ENCODE data around the gene PLCB3.
A peak's percentile ranks its signal among the peaks of the same experiment; 100 is the strongest.

PLCB3 gene

GRCh38 chr11:64210301-64211020 is 40.9 kb upstream of the PLCB3 start:
- Histone ChIP-seq H2AFZ (ENCODE audit: low read depth, low read length) (no peak overlapping the region), H3K27me3 (ENCODE audit: insufficient read depth, low read length) (no peaks in the 10 kb centered on the region), H3K4me1 (ENCODE audit: insufficient read depth, low read length) (peaks cover 3% of the 10 kb centered on the region), H3K4me3 (ENCODE audit: low read length) (no peak overlapping the region), H3K36me3 (ENCODE audit: insufficient read depth, low read length) (peaks cover 11% of the 10 kb centered on the region), H3K9me3 (ENCODE audit: low read length) (no peaks in the 10 kb centered on the region)

DNA sequence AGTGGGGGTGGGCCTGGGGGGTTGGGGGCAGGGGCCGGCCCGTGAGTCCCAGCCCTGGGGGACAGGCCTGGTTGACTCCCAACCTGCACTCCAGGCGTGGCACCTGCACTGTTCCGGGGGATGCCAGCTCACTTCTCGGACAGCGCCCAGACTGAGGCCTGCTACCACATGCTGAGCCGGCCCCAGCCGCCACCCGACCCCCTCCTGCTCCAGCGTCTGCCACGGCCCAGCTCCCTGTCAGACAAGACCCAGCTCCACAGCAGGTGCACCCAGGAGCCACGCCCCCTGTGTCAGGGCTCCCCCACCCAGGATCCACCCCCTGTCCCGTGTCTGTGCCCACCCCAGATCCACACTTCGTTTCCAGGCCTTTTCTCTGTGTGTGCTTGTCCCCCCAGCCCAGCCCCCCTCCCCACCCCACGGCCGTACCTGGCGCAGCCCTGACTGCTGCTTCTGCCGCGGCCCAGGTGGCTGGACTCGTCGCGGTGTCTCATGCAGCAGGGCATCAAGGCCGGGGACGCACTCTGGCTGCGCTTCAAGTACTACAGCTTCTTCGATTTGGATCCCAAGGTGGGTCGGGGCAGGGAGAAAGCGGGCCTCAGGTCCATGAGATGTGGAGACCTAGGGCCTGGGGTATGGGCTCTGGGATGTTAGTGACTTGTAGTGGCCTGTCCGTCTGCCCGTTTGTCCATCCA is 40.0 kb upstream of the PLCB3 start:
- H3K27me3 ChIP-seq (ENCODE audit: insufficient read depth, low read length): no peaks in the 10 kb centered on the region
- H3K4me3 ChIP-seq (ENCODE audit: low read length): no peak overlapping the region
- no peaks in the 10 kb centered on the region for H3K9me3 ChIP-seq (ENCODE audit: low read length)
- H2AFZ ChIP-seq (ENCODE audit: low read depth, low read length): no peak overlapping the region
- H3K36me3 ChIP-seq (ENCODE audit: insufficient read depth, low read length): peaks cover 2% of the 10 kb centered on the region
- peaks cover 3% of the 10 kb centered on the region for H3K4me1 ChIP-seq (ENCODE audit: insufficient read depth, low read length)

- no peaks in the 10 kb centered on the region for H3K4me1 ChIP-seq (ENCODE audit: insufficient read depth, low read length)
- no peak overlapping the region for H2AFZ ChIP-seq (ENCODE audit: low read depth, low read length)
- no peaks in the 10 kb centered on the region for H3K9me3 ChIP-seq (ENCODE audit: low read length)
- H3K36me3 ChIP-seq (ENCODE audit: insufficient read depth, low read length): no peaks in the 10 kb centered on the region
- H3K4me3 ChIP-seq (ENCODE audit: low read length): no peak overlapping the region
- H3K27me3 ChIP-seq (ENCODE audit: insufficient read depth, low read length): no peaks in the 10 kb centered on the region
Observed at GRCh38 chr11:64216879-64217278, 34.5 kb upstream of the PLCB3 start.

DNA sequence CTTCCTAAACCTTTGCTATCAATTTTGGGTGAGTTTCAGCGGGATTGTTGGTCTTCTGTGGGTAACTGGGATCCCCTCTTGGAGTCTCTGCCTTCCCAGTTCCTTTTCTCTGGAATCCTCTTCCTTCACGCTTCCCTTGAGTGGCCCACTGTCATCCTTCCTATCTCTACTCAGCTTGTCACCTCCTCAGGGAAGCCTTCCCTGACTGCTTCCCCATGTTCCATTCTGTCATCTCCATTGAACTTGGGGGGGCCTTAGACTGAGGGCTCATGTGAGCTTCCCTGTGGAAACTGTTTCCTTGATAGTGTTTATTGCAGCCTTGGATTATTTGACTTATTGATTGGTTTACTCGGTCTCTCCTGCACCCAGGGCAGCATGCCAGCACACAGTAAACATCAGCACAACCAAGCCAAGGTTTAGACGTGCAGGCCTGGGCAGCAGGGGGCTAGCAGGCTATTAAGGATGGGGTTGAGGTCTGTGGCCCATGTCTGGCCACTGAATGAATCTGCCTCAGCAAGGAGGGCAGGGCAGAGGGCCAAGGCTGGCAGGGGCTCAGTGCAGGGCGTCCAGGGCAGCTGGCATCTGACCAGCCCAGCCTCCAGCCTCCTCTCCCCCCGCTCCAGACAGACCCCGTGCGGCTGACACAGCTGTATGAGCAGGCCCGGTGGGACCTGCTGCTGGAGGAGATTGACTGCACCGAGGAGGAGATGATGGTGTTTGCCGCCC is 32.5 kb upstream of the PLCB3 start:
- Histone ChIP-seq H3K4me3 (ENCODE audit: low read length) (no peak overlapping the region), H3K9me3 (ENCODE audit: low read length) (no peaks in the 10 kb centered on the region), H3K4me1 (ENCODE audit: insufficient read depth, low read length) (no peaks in the 10 kb centered on the region), H3K27me3 (ENCODE audit: insufficient read depth, low read length) (no peaks in the 10 kb centered on the region), H2AFZ (ENCODE audit: low read depth, low read length) (no peak overlapping the region), H3K36me3 (ENCODE audit: insufficient read depth, low read length) (peaks cover 8% of the 10 kb centered on the region)

- Histone ChIP-seq H3K27me3 (ENCODE audit: insufficient read depth, low read length) (no peaks in the 10 kb centered on the region), H3K4me3 (ENCODE audit: low read length) (no peak overlapping the region), H3K9me3 (ENCODE audit: low read length) (no peaks in the 10 kb centered on the region), H3K36me3 (ENCODE audit: insufficient read depth, low read length) (peaks cover 13% of the 10 kb centered on the region), H2AFZ (ENCODE audit: low read depth, low read length) (no peak overlapping the region), H3K4me1 (ENCODE audit: insufficient read depth, low read length) (no peaks in the 10 kb centered on the region)
Observed at GRCh38 chr11:64219354-64219684, 32.0 kb upstream of the PLCB3 start.

- Histone ChIP-seq H3K36me3 (ENCODE audit: insufficient read depth, low read length) (peaks cover 17% of the 10 kb centered on the region), H3K4me3 (ENCODE audit: low read length) (no peak overlapping the region), H3K9me3 (ENCODE audit: low read length) (no peaks in the 10 kb centered on the region), H3K4me1 (ENCODE audit: insufficient read depth, low read length) (peaks cover under 1% of the 10 kb centered on the region), H2AFZ (ENCODE audit: low read depth, low read length) (no peak overlapping the region), H3K27me3 (ENCODE audit: insufficient read depth, low read length) (no peaks in the 10 kb centered on the region)
Observed at GRCh38 chr11:64219755-64220154, 31.6 kb upstream of the PLCB3 start.

DNA sequence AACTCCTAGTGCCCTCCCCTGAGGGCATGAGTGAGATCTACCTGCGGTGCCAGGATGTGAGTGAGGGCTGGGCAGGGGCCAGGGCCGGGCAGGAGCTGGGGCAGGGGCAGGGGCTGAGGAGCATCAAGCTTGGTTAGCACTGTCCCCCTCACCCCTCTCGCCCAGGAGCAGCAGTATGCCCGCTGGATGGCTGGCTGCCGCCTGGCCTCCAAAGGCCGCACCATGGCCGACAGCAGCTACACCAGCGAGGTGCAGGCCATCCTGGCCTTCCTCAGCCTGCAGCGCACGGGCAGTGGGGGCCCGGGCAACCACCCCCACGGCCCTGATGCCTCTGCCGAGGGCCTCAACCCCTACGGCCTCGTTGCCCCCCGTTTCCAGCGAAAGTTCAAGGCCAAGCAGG is 31.1 kb upstream of the PLCB3 start:
- Histone ChIP-seq H3K4me1 (ENCODE audit: insufficient read depth, low read length) (peaks cover 6% of the 10 kb centered on the region), H2AFZ (ENCODE audit: low read depth, low read length) (no peak overlapping the region), H3K4me3 (ENCODE audit: low read length) (no peak overlapping the region), H3K36me3 (ENCODE audit: insufficient read depth, low read length) (peaks cover 17% of the 10 kb centered on the region), H3K27me3 (ENCODE audit: insufficient read depth, low read length) (no peaks in the 10 kb centered on the region), H3K9me3 (ENCODE audit: low read length) (no peaks in the 10 kb centered on the region)

GRCh38 chr11:64220798-64221197 is 30.5 kb upstream of the PLCB3 start:
- Histone ChIP-seq H3K4me1 (ENCODE audit: insufficient read depth, low read length) (peaks cover 10% of the 10 kb centered on the region), H3K27me3 (ENCODE audit: insufficient read depth, low read length) (no peaks in the 10 kb centered on the region), H3K9me3 (ENCODE audit: low read length) (no peaks in the 10 kb centered on the region), H2AFZ (ENCODE audit: low read depth, low read length) (no peak overlapping the region), H3K36me3 (ENCODE audit: insufficient read depth, low read length) (peaks cover 17% of the 10 kb centered on the region), H3K4me3 (ENCODE audit: low read length) (no peak overlapping the region)

DNA sequence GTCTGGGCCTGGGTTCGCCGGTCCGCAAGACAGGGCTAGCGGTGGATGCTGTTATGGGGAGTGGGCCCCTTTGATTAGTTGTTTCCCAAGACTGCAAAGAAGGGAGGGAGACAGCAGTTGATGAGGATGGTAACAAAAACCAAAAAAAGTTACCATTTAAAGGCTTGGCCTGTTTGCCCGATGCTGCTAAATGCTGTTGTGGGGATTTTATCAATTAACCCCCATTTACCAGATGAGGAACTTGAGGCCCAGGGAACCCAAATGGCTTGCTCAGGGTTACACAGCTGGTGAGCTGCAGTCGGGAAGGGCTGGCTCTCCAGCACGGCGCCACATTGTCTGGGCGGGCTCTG is 28.7 kb upstream of the PLCB3 start:
- Histone ChIP-seq H3K36me3 (ENCODE audit: insufficient read depth, low read length) (peaks cover 17% of the 10 kb centered on the region), H3K9me3 (ENCODE audit: low read length) (no peaks in the 10 kb centered on the region), H3K27me3 (ENCODE audit: insufficient read depth, low read length) (no peaks in the 10 kb centered on the region), H3K4me3 (ENCODE audit: low read length) (no peak overlapping the region), H3K4me1 (ENCODE audit: insufficient read depth, low read length) (peaks cover 21% of the 10 kb centered on the region), H2AFZ (ENCODE audit: low read depth, low read length) (no peak overlapping the region)

DNA sequence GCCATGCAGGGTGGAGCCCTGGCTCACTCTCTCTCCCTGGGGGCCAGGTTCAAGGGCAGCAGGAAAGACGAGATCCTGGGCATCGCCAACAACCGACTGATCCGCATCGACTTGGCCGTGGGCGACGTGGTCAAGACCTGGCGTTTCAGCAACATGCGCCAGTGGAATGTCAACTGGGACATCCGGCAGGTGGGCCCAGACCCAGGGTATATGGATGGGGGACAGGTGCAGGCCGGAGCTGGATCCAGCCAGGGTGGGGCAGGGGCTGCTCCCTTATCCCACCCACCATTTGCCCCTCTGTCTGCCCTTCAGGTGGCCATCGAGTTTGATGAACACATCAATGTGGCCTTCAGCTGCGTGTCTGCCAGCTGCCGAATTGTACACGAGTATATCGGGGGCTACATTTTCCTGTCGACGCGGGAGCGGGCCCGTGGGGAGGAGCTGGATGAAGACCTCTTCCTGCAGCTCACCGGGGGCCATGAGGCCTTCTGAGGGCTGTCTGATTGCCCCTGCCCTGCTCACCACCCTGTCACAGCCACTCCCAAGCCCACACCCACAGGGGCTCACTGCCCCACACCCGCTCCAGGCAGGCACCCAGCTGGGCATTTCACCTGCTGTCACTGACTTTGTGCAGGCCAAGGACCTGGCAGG is 28.2 kb upstream of the PLCB3 start:
- Histone ChIP-seq H3K4me1 (ENCODE audit: insufficient read depth, low read length) (peaks cover 22% of the 10 kb centered on the region), H3K36me3 (ENCODE audit: insufficient read depth, low read length) (peaks cover 17% of the 10 kb centered on the region), H2AFZ (ENCODE audit: low read depth, low read length) (no peak overlapping the region), H3K9me3 (ENCODE audit: low read length) (no peaks in the 10 kb centered on the region), H3K4me3 (ENCODE audit: low read length) (no peak overlapping the region), H3K27me3 (ENCODE audit: insufficient read depth, low read length) (no peaks in the 10 kb centered on the region)

- Histone ChIP-seq H3K4me1 (ENCODE audit: insufficient read depth, low read length) (peaks cover 25% of the 10 kb centered on the region), H3K27me3 (ENCODE audit: insufficient read depth, low read length) (no peaks in the 10 kb centered on the region), H3K9me3 (ENCODE audit: low read length) (no peaks in the 10 kb centered on the region), H3K4me3 (ENCODE audit: low read length) (no peak overlapping the region), H2AFZ (ENCODE audit: low read depth, low read length) (no peak overlapping the region), H3K36me3 (ENCODE audit: insufficient read depth, low read length) (peaks cover 17% of the 10 kb centered on the region)
Observed at GRCh38 chr11:64224151-64224890, 27.0 kb upstream of the PLCB3 start.

DNA sequence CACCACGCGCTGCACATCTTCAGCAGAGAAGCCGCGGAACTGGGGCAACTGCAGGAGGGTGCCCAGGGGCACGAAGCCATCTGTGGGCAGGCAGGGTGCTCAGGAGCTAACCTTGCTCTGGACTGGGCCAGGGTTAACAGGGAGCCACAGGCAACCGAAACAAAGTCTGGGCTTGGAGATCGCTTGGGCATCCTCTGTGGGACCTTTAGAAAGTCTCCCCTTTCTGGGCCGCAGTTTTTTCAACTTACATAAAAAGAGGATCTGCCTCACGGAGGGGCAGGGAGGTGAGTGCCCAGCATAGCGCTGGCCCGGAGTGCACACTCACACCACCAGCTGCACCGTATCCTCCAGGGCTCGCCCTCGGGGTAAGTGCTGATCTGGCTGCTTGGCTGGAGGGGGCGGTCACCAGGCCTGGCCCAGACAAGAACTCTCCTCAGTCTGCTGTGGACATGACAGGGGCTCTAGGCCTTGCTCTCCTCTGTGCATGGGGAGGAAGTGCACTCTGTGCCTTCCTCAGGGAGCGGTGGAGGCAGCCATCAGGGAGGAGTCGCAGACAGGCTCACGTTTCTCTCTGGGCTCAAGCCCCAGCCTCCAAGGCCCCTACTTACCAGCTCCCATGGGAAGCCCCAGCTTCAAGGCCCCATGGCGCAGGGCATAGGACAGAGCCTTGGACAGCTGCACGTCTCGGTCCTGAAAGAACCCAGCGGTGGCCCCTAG is 26.3 kb upstream of the PLCB3 start:
- peak overlapping the region; percentile 50 for H2AFZ ChIP-seq (ENCODE audit: low read depth, low read length)
- peaks cover 17% of the 10 kb centered on the region for H3K36me3 ChIP-seq (ENCODE audit: insufficient read depth, low read length)
- no peaks in the 10 kb centered on the region for H3K9me3 ChIP-seq (ENCODE audit: low read length)
- peaks cover 32% of the 10 kb centered on the region for H3K4me1 ChIP-seq (ENCODE audit: insufficient read depth, low read length)
- H3K4me3 ChIP-seq (ENCODE audit: low read length): peak overlapping the region; percentile 71
- H3K27me3 ChIP-seq (ENCODE audit: insufficient read depth, low read length): no peaks in the 10 kb centered on the region

Data from neuron (in vitro differentiated cells).